ENCODE measurements around the gene ZNF385A. TPM values are rescaled to one million over a fixed set of nuclear protein-coding genes. Genes with fewer than 3 reads are reported as not detected.

ZNF385A gene
- total and polyA plus RNA-seq, 2 of the 13 experiments (the other 11 are each of a cell fraction or from before 2014, with no cell fraction given) = 0.44 to 0.67 TPM

- TF ChIP-seq AKNA (CRISPR knock-in tag; IDR thresholded peaks at IDR 0.05; ENCODE audit: borderline replicate concordance) (no peak), PREB (CRISPR knock-in tag; IDR thresholded peaks at IDR 0.05) (no peak), ZNF850 (CRISPR knock-in tag; conservative IDR thresholded peaks at IDR 0.05) (no peak), CBX1 (IDR thresholded peaks at IDR 0.05; ENCODE audit: low read depth) (no peak), RFX5 (IDR thresholded peaks at IDR 0.05; ENCODE audit: low read depth, low read length) (no peak), ZC3H13 (CRISPR knock-in tag; IDR thresholded peaks at IDR 0.05) (no peak), NRL (CRISPR knock-in tag; IDR thresholded peaks at IDR 0.05; ENCODE audit: borderline replicate concordance) (no peak), KIAA2018 (CRISPR knock-in tag; IDR thresholded peaks at IDR 0.05; ENCODE audit: borderline replicate concordance) (no peak), FOXJ3 (CRISPR knock-in tag; IDR thresholded peaks at IDR 0.05; ENCODE audit: borderline replicate concordance) (no peak), ZNF143 (CRISPR knock-in tag; IDR thresholded peaks at IDR 0.05) (no peak), PBX2 (CRISPR knock-in tag; IDR thresholded peaks at IDR 0.05) (no peak), ZNF34 (CRISPR knock-in tag; IDR thresholded peaks at IDR 0.05; ENCODE audit: borderline replicate concordance) (no peak), FOSL2 (CRISPR knock-in tag; IDR thresholded peaks at IDR 0.05) (peak; percentile 80), GZF1 (CRISPR knock-in tag; IDR thresholded peaks at IDR 0.05) (no peak)
Measured at GRCh38 chr12:54360717-54361456, 23.6 kb downstream of the ZNF385A start (continued).

Data from HepG2 (cell line).